CD4-positive, alpha-beta memory T cell (primary cell): ENCODE measurements around the gene TMEM183A. TPM values are rescaled to one million over a fixed set of nuclear protein-coding genes. Genes with fewer than 3 reads are reported as not detected.

Source experiments
- CTCF ChIA-PET: fragments of 350-600 bp; sonication (Branson Sonifier 250); formaldehyde crosslinking; loops from one replicate; lab custom pipeline; 2021; ENCODE audit warnings: inconsistent platforms; ENCODE audit not compliant: partially characterized antibody; lab: Charles Lee
- POLR2A ChIA-PET: fragments of 350-600 bp; sonication (Branson Sonifier 250); formaldehyde crosslinking; loops from one replicate; lab custom pipeline; 2021; ENCODE audit not compliant: partially characterized antibody; lab: Charles Lee
- DNase-seq, 5 donors: peaks; one replicate each; pipeline versions ENCODE4 v3.0.0 to v3.0.0-alpha.2; 2020 to 2022; ENCODE audit warnings: mixed read lengths in 1 of 5
- H3K27ac ChIP-seq: one replicate; pipeline ENCODE4 v1.7.0; 2013; ENCODE audit warnings: low read depth, low read length
- H3K27me3 ChIP-seq: 2 replicates; pipeline ENCODE4 v1.7.0; 2013; ENCODE audit warnings: mild to moderate bottlenecking, low read length, moderate library complexity; ENCODE audit not compliant: insufficient read depth
- H3K36me3 ChIP-seq: 2 replicates; pipeline ENCODE4 v1.7.0; 2013; ENCODE audit warnings: mild to moderate bottlenecking, low read length, moderate library complexity; ENCODE audit not compliant: insufficient read depth
- H3K4me1 ChIP-seq: 2 replicates; pipeline ENCODE4 v1.7.0; 2013; ENCODE audit warnings: mild to moderate bottlenecking, low read length, moderate library complexity; ENCODE audit not compliant: insufficient read depth
- H3K4me3 ChIP-seq, 2 donors: one replicate each; pipeline ENCODE4 v1.7.0; 2013; ENCODE audit warnings: low read length in 2 of 2, mild to moderate bottlenecking in 1 of 2
- H3K9me3 ChIP-seq, 2 donors: one replicate each; pipeline ENCODE4 v1.7.0; 2013; ENCODE audit warnings: low read length in 2 of 2, control low read depth in 1 of 2; ENCODE audit not compliant: control insufficient read depth in 1 of 2
- H3K27ac Mint-ChIP-seq, 7 donors: one replicate each; pipeline ENCODE4 v1.8.0; 2020 to 2021; ENCODE audit warnings: mixed read lengths in 7 of 7, mild to moderate bottlenecking in 6 of 7, inconsistent platforms in 3 of 7, moderate library complexity in 3 of 7
- H3K27me3 Mint-ChIP-seq, 2 donors: one replicate each; pipeline ENCODE4 v1.8.0; 2020 to 2021; ENCODE audit warnings: mixed read lengths in 2 of 2
- H3K36me3 Mint-ChIP-seq, 2 donors: one replicate each; pipeline ENCODE4 v1.8.0; 2020 to 2021; ENCODE audit warnings: mixed read lengths in 2 of 2, inconsistent platforms in 1 of 2, mild to moderate bottlenecking in 1 of 2
- H3K4me1 Mint-ChIP-seq, 4 donors: one replicate each; pipeline ENCODE4 v1.8.0; 2020 to 2021; ENCODE audit warnings: mixed read lengths in 4 of 4, mild to moderate bottlenecking in 1 of 4
- H3K4me3 Mint-ChIP-seq, 8 donors: one replicate each; pipeline ENCODE4 v1.8.0; 2020 to 2021; ENCODE audit warnings: mixed read lengths in 8 of 8, mild to moderate bottlenecking in 7 of 8, moderate library complexity in 6 of 8, inconsistent platforms in 3 of 8
- H3K9me3 Mint-ChIP-seq, 8 donors: one replicate each; pipeline ENCODE4 v1.8.0; 2020 to 2021; ENCODE audit warnings: mixed read lengths in 8 of 8, mild to moderate bottlenecking in 5 of 8, inconsistent platforms in 3 of 8, moderate library complexity in 1 of 8
- intact Hi-C: fragments of 100-400 bp; cut with micrococcal nuclease; formaldehyde crosslinking; loops from one replicate; pipeline ENCODE4 v1.15.1; 2023
- polyA plus RNA-seq, 2 donors: library from polyadenylated mRNA; unstranded; fragments of 300-500 nt; fragmentation: Illumina TruSeq; gene quantifications; one replicate each; pipeline ENCODE4 v1.2.3, GENCODE V29; 2021
- total RNA-seq, 2 experiments: library from RNA; stranded (reverse); gene quantifications; one replicate each; pipeline ENCODE4 v1.2.3, GENCODE V29; 2021

The TMEM183A gene
- 10 to 100 TPM; 69.3 to 70.3 TPM for total RNA-seq
- 10 to 100 TPM; 53.9 to 71.2 TPM for polyA plus RNA-seq

GRCh38 chr1:203006948-203007871 is at the start of gene TMEM183A:
Gene TMEM183A, plus strand, starts transcription at chr1:203007374. Its CDS starts 92 bp downstream, at chr1:203007466.
- peaks cover 20% of the 10 kb centered on the region for H3K36me3 ChIP-seq
- H3K9me3 ChIP-seq: no peaks in the 10 kb centered on the region
- no peaks in the 10 kb centered on the region for H3K27me3 ChIP-seq
- H3K4me1 ChIP-seq: peaks cover 32% of the 10 kb centered on the region
- peak; percentile 92 to 96 (median 93) for DNase-seq
- Mint-ChIP-seq H3K36me3 (peaks cover 15 to 28% of the 10 kb centered on the region in 2 donors), H3K4me3 (peak within 1 kb of the TSS; percentile 91 to 99 (median 94)), H3K4me1 (peaks cover 18 to 46% (median 33%) of the 10 kb centered on the region in 4 donors), H3K27ac (peak within 1 kb of the TSS; percentile 97 to 99 (median 98)), H3K27me3 (no peaks in the 10 kb centered on the region), H3K9me3 (peaks cover 0 to 3% (median 0%) of the 10 kb centered on the region in 8 donors)
- H3K27ac ChIP-seq: peak within 1 kb of the TSS; percentile 93
- intact Hi-C loops: loop anchor here (1.0 to 5.0 kb wide), 5 partner anchors 19 to 659 kb away; partner anchors contain the start of genes KDM5B, KLHL12, PPFIA4 and PPP1R12B
- CTCF ChIA-PET: interaction anchor here (0.9 to 5.3 kb wide), 5 partner anchors 9 to 120 kb away, joined by 3 to 21 read pairs (median 5); partner anchors contain the start of gene KLHL12
- peak within 1 kb of the TSS; percentile 75 to 97 for H3K4me3 ChIP-seq
- POLR2A ChIA-PET: interaction anchor here (0.6 to 2.9 kb wide), 21 partner anchors 10 to 844 kb away, joined by 3 to 49 read pairs (median 4); partner anchors contain the start of genes CYB5R1, KLHL12, PPFIA4 and RABIF

GRCh38 chr1:202957733-202958543 is 49.2 kb upstream of the TMEM183A start, which contains the start of gene ADIPOR1:
Gene ADIPOR1, minus strand, starts transcription at chr1:202958312. Its CDS starts 7,242 bp downstream, at chr1:202951070.
- POLR2A ChIA-PET: interaction anchor here (1.0 to 1.1 kb wide), 2 partner anchors 9 to 31 kb away, joined by 3 to 8 read pairs; partner anchors contain the start of genes CYB5R1 and KLHL12
- Histone ChIP-seq H3K36me3 (peaks cover 5% of the 10 kb centered on the region), H3K27ac (peak within 1 kb of the TSS; percentile 94), H3K27me3 (no peaks in the 10 kb centered on the region), H3K9me3 (no peaks in the 10 kb centered on the region), H3K4me1 (peaks cover 54% of the 10 kb centered on the region), H3K4me3 (peak within 1 kb of the TSS; percentile 44 to 78)
- DNase-seq: peak; percentile 93 to 94 (median 94)
- peaks cover 0 to 3% (median 0%) of the 10 kb centered on the region in 8 donors for H3K9me3 Mint-ChIP-seq
- peaks cover 30 to 55% (median 47%) of the 10 kb centered on the region in 4 donors for H3K4me1 Mint-ChIP-seq
- H3K4me3 Mint-ChIP-seq: peak within 1 kb of the TSS; percentile 89 to 97 (median 94)
- H3K27me3 Mint-ChIP-seq: no peaks in the 10 kb centered on the region
- intact Hi-C loops: loop anchor here (1.0 to 2.0 kb wide), 4 partner anchors 9 to 69 kb away; partner anchors contain the start of genes CYB5R1, KLHL12 and RABIF
- peak within 1 kb of the TSS; percentile 91 to 99 (median 97) for H3K27ac Mint-ChIP-seq
- CTCF ChIA-PET: no interaction called here
- H3K36me3 Mint-ChIP-seq: peaks cover 14 to 28% of the 10 kb centered on the region in 2 donors

- intact Hi-C loops: loop anchor here (1.0 to 2.0 kb wide), 4 partner anchors 9 to 70 kb away; partner anchors contain the start of genes CYB5R1, KLHL12 and RABIF
- H3K27ac Mint-ChIP-seq: peak overlapping the region; percentile 91 to 99 (median 97)
- Histone ChIP-seq H3K4me1 (peaks cover 47% of the 10 kb centered on the region), H3K36me3 (peaks cover 5% of the 10 kb centered on the region), H3K27me3 (no peaks in the 10 kb centered on the region), H3K4me3 (peak overlapping the region in 1 of 2 donors; percentile 78), H3K9me3 (no peaks in the 10 kb centered on the region), H3K27ac (peak overlapping the region; percentile 94)
- H3K27me3 Mint-ChIP-seq: no peaks in the 10 kb centered on the region
- DNase-seq: peak in 1 of 5 donors; percentile 59
- peaks cover 19 to 31% of the 10 kb centered on the region in 2 donors for H3K36me3 Mint-ChIP-seq
- POLR2A ChIA-PET: interaction anchor here (1.0 to 1.1 kb wide), 2 partner anchors 8 to 32 kb away, joined by 3 to 8 read pairs; partner anchors contain the start of genes CYB5R1 and KLHL12
- H3K4me1 Mint-ChIP-seq: peaks cover 27 to 47% (median 40%) of the 10 kb centered on the region in 4 donors
- CTCF ChIA-PET: interaction anchor here (1.1 kb wide), 1 partner anchor 9 kb away, joined by 3 read pairs; no protein-coding TSS in a partner anchor
- H3K4me3 Mint-ChIP-seq: peak overlapping the region; percentile 89 to 97 (median 94)
- H3K9me3 Mint-ChIP-seq: peaks cover 0 to 3% (median 0%) of the 10 kb centered on the region in 8 donors
These were observed 48.5 kb upstream of the TMEM183A start for GRCh38 chr1:202958544-202959275.

- no peaks in the 10 kb centered on the region for H3K27me3 Mint-ChIP-seq
- Histone ChIP-seq H3K36me3 (no peaks in the 10 kb centered on the region), H3K27ac (peak overlapping the region; percentile 94), H3K27me3 (no peaks in the 10 kb centered on the region), H3K4me1 (peaks cover 42% of the 10 kb centered on the region), H3K9me3 (no peaks in the 10 kb centered on the region), H3K4me3 (no peak overlapping the region)
- peaks cover 0 to 3% (median 0%) of the 10 kb centered on the region in 8 donors for H3K9me3 Mint-ChIP-seq
- intact Hi-C loops: loop anchor here (2.0 kb wide), 1 partner anchor 70 kb away; the partner anchor contains the start of gene RABIF
- H3K36me3 Mint-ChIP-seq: peaks cover 21 to 32% of the 10 kb centered on the region in 2 donors
- H3K4me3 Mint-ChIP-seq: peak overlapping the region in 3 of 8 donors; percentile 25 to 97 (median 95)
- POLR2A ChIA-PET: no interaction called here
- H3K4me1 Mint-ChIP-seq: peaks cover 22 to 43% (median 36%) of the 10 kb centered on the region in 4 donors
- peak overlapping the region in 2 of 7 donors; percentile 7 to 91 for H3K27ac Mint-ChIP-seq
- DNase-seq: no peak
- CTCF ChIA-PET: interaction anchor here (1.1 kb wide), 1 partner anchor 9 kb away, joined by 3 read pairs; no protein-coding TSS in a partner anchor
These were observed 47.9 kb upstream of the TMEM183A start for GRCh38 chr1:202959276-202959620.

- ChIA-PET CTCF (no interaction called here), POLR2A (no interaction called here)
- Histone ChIP-seq H3K27me3 (no peaks in the 10 kb centered on the region), H3K4me3 (no peak overlapping the region), H3K4me1 (peaks cover 29% of the 10 kb centered on the region), H3K9me3 (no peaks in the 10 kb centered on the region), H3K27ac (no peak overlapping the region), H3K36me3 (no peaks in the 10 kb centered on the region)
- peak overlapping the region in 2 of 7 donors; percentile 11 to 57 for H3K27ac Mint-ChIP-seq
- no peak overlapping the region for H3K4me3 Mint-ChIP-seq
- no peak for DNase-seq
- H3K9me3 Mint-ChIP-seq: peaks cover 0 to 3% (median 0%) of the 10 kb centered on the region in 8 donors
- H3K27me3 Mint-ChIP-seq: no peaks in the 10 kb centered on the region
- intact Hi-C loops: no loop called here
- H3K36me3 Mint-ChIP-seq: peaks cover 18 to 34% of the 10 kb centered on the region in 2 donors
- peaks cover 18 to 37% (median 23%) of the 10 kb centered on the region in 4 donors for H3K4me1 Mint-ChIP-seq
These were observed 45.8 kb upstream of the TMEM183A start for GRCh38 chr1:202961220-202961880.
